PC-3 (cell line): ENCODE measurements around the gene PPP1R3F. TPM values are rescaled to one million over a fixed set of nuclear protein-coding genes. Genes with fewer than 3 reads are reported as not detected.
A peak's percentile ranks its signal among the peaks of the same experiment; 100 is the strongest.

ENCODE experiments used
- ATAC-seq: fragments of 200-7000 bp; cut with Tn5 transposase; 2 replicates; pipeline ENCODE4 v1.9.1; 2020; ENCODE audit warnings: mild to moderate bottlenecking, moderate library complexity
- BruUV-seq: library from RNA; stranded (reverse); fragments of 400-500 nt; replicated peaks from 2 replicates; lab custom pipeline; 2021; lab: Mats Ljungman, UMichigan
- CTCF ChIA-PET: fragments of 300-600 bp; sonication (Branson Sonifier 250); formaldehyde crosslinking; loops from one replicate; lab custom pipeline; 2022; ENCODE audit warnings: antibody characterized with exemption; lab: Charles Lee
- POLR2A ChIA-PET: fragments of 300-600 bp; sonication (Branson Sonifier 250); formaldehyde crosslinking; loops from one replicate; lab custom pipeline; 2022; ENCODE audit warnings: antibody characterized with exemption; ENCODE audit not compliant: unreplicated experiment; lab: Charles Lee
- DNase-seq: peaks from one replicate; pipeline ENCODE4 v3.0.0-alpha.2; 2015
- H2AFZ ChIP-seq: fragments of 300-600 bp; sonication (generic); 2 replicates; pipeline ENCODE4 v1.6.0; 2016; ENCODE audit warnings: antibody characterized with exemption, low read length
- H3F3A ChIP-seq: fragments of 300-600 bp; sonication (generic); one replicate; pipeline ENCODE4 v1.6.0; 2017; ENCODE audit warnings: antibody characterized with exemption, low read length, control low read depth, mild to moderate bottlenecking; ENCODE audit not compliant: unreplicated experiment
- H3K27ac ChIP-seq: fragments of 300-600 bp; sonication (generic); 2 replicates; pipeline ENCODE4 v1.5.1; 2016; ENCODE audit warnings: mild to moderate bottlenecking, low read length
- H3K27me3 ChIP-seq: fragments of 300-600 bp; sonication (generic); 2 replicates; pipeline ENCODE4 v1.6.1; 2016; ENCODE audit warnings: low read length, mixed read lengths
- H3K36me3 ChIP-seq: fragments of 300-600 bp; sonication (generic); 2 replicates; pipeline ENCODE4 v1.6.1; 2016; ENCODE audit warnings: low read depth, mixed run types, low read length, mixed read lengths
- H3K4me1 ChIP-seq: fragments of 300-600 bp; sonication (generic); 2 replicates; pipeline ENCODE4 v1.5.1; 2016; ENCODE audit warnings: low read length; ENCODE audit not compliant: insufficient read depth
- H3K4me2 ChIP-seq: fragments of 300-600 bp; sonication (generic); 2 replicates; pipeline ENCODE4 v1.6.0; 2016; ENCODE audit warnings: low read length
- H3K4me3 ChIP-seq: fragments of 300-600 bp; sonication (generic); 2 replicates; pipeline ENCODE4 v1.5.1; 2016; ENCODE audit warnings: mild to moderate bottlenecking, low read length, mixed read lengths
- H3K79me2 ChIP-seq: fragments of 300-600 bp; sonication (generic); 2 replicates; pipeline ENCODE4 v1.6.1; 2017; ENCODE audit warnings: low read length, mixed read lengths
- H3K9ac ChIP-seq: fragments of 300-600 bp; sonication (generic); 2 replicates; pipeline ENCODE4 v1.6.0; 2016; ENCODE audit warnings: mild to moderate bottlenecking, low read length
- H3K9me2 ChIP-seq: fragments of 300-600 bp; sonication (generic); replicated peaks from 2 replicates; pipeline ENCODE4 v1.6.1; 2016; ENCODE audit warnings: mixed run types, low read length, mixed read lengths
- H3K9me3 ChIP-seq: fragments of 300-600 bp; sonication (generic); 2 replicates; pipeline ENCODE4 v1.6.1; 2016; ENCODE audit warnings: low read length, mixed read lengths
- H4K20me1 ChIP-seq: fragments of 300-600 bp; sonication (generic); 2 replicates; pipeline ENCODE4 v1.6.1; 2016; ENCODE audit warnings: low read length, mixed read lengths
- EZH2 ChIP-seq: fragments of 300-600 bp; sonication (generic); IDR thresholded peaks from one replicate; pipeline ENCODE4 v1.6.1; 2017; ENCODE audit warnings: antibody characterized with exemption, mild to moderate bottlenecking, low read length; ENCODE audit not compliant: unreplicated experiment
- EZH2phosphoT487 ChIP-seq: fragments of 300-600 bp; sonication (generic); IDR thresholded peaks from 2 replicates; pipeline ENCODE4 v1.6.1; 2018; ENCODE audit warnings: mild to moderate bottlenecking, antibody characterized with exemption, low read length, borderline replicate concordance
- intact Hi-C: fragments of 100-400 bp; cut with micrococcal nuclease; formaldehyde crosslinking; loops from 2 replicates; pipeline ENCODE4 v1.9.0; 2023
- total RNA-seq: library from RNA; depleted of rRNA; stranded (reverse); fragments of >200 nt; gene quantifications from 2 replicates; pipeline ENCODE4 v1.2.3, GENCODE V29; 2014
- TF ChIP-seq, protein P1 (sequence below): fragments of 300-600 bp; sonication (generic); conservative IDR thresholded peaks from 2 replicates; pipeline ENCODE4 v1.5.1; 2017; ENCODE audit warnings: antibody characterized with exemption, low read depth, mild to moderate bottlenecking, low read length

Gene PPP1R3F
- total RNA-seq, 1 experiment from 2014 or later = 11.8 TPM

DNA sequence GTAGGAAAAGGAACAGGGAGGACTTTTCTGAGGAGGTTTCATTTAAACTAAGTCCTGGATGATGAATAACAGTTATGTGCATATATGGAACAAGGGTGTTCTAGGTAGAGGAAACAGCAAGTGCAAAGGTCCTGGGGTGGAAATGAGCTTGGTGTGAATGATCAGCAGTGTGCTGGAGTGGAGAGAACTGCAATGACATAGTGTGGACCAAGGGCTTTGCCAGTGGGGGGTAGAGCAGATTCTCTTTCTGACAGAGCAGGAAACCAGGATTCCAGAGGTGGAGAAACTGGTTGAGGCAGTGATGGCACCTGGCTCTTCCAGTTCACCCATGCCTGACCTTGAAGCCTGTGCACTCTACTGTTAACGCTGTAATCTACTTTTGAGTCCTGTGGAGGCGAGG is 1.7 kb downstream of the PPP1R3F start:
- Histone ChIP-seq H3K4me2 (peak overlapping the region; percentile 95), H4K20me1 (no peaks in the 10 kb centered on the region), H3K27ac (no peak overlapping the region)

DNA sequence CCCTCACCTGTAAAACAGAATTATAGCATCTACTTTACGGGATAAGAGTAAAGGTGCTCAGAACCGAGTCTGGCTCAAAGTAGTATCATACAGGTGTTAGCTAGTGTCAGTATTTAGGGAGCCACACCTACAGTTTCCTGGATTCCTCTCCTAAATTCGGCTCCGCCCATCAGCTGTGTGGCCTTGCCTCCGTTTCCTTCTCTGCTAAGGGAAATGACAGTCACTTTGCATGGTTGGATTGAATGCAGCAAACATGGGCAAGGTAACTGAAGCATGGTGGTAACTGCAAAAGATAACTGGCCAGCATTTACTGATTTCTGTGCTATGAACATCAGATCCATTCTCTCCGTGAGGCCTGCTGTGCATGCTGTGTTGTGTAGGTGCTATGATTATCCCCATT is 2.8 kb downstream of the PPP1R3F start:
- no peaks in the 10 kb centered on the region for H3K9me3 ChIP-seq
- peak overlapping the region; percentile 95; the same call in 1 of the 2 replicates for H3K4me2 ChIP-seq
- POLR2A ChIA-PET = no interaction called here
- peaks cover 35% of the 10 kb centered on the region for H3K79me2 ChIP-seq
- TF ChIP-seq EZH2 = no peak
- no peak for TF ChIP-seq EZH2phosphoT487
- TF ChIP-seq, protein P1, sequence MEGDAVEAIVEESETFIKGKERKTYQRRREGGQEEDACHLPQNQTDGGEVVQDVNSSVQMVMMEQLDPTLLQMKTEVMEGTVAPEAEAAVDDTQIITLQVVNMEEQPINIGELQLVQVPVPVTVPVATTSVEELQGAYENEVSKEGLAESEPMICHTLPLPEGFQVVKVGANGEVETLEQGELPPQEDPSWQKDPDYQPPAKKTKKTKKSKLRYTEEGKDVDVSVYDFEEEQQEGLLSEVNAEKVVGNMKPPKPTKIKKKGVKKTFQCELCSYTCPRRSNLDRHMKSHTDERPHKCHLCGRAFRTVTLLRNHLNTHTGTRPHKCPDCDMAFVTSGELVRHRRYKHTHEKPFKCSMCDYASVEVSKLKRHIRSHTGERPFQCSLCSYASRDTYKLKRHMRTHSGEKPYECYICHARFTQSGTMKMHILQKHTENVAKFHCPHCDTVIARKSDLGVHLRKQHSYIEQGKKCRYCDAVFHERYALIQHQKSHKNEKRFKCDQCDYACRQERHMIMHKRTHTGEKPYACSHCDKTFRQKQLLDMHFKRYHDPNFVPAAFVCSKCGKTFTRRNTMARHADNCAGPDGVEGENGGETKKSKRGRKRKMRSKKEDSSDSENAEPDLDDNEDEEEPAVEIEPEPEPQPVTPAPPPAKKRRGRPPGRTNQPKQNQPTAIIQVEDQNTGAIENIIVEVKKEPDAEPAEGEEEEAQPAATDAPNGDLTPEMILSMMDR = no peak
- no peaks in the 10 kb centered on the region for H3K9me2 ChIP-seq
- H3K27ac ChIP-seq = no peak overlapping the region
- no peaks in the 10 kb centered on the region for H3F3A ChIP-seq
- no peak for ATAC-seq
- no peaks in the 10 kb centered on the region for H4K20me1 ChIP-seq
- BruUV-seq = no TSS peak
- H3K27me3 ChIP-seq = no peaks in the 10 kb centered on the region
- CTCF ChIA-PET = no interaction called here
- no peaks in the 10 kb centered on the region for H3K36me3 ChIP-seq
- H3K4me1 ChIP-seq = peaks cover 30% of the 10 kb centered on the region
- H3K9ac ChIP-seq = no peak overlapping the region
- intact Hi-C loops = no loop called here
- no peak overlapping the region for H2AFZ ChIP-seq
- DNase-seq = no peak
- H3K4me3 ChIP-seq = no peak overlapping the region

More for the DNA sequence above, 1.7 kb downstream of the PPP1R3F start:
- TF ChIP-seq EZH2 = no peak
- TF ChIP-seq EZH2phosphoT487 = no peak
- TF ChIP-seq, protein P1 = no peak
- H3K9me2 ChIP-seq = no peaks in the 10 kb centered on the region
- no peaks in the 10 kb centered on the region for H3K27me3 ChIP-seq
- BruUV-seq = TSS peak; percentile 49
- no peaks in the 10 kb centered on the region for H3K9me3 ChIP-seq
- peaks cover 35% of the 10 kb centered on the region for H3K79me2 ChIP-seq
- POLR2A ChIA-PET = no interaction called here
- no peaks in the 10 kb centered on the region for H3K36me3 ChIP-seq
- intact Hi-C loops = no loop called here
- CTCF ChIA-PET = no interaction called here
- H3F3A ChIP-seq = no peaks in the 10 kb centered on the region
- peak overlapping the region; percentile 93; the same call in 1 of the 2 replicates for H3K9ac ChIP-seq
- no peak overlapping the region for H2AFZ ChIP-seq
- peak overlapping the region; percentile 70 for H3K4me3 ChIP-seq
- DNase-seq (peak; percentile 46), ATAC-seq (no peak)
- H3K4me1 ChIP-seq = peaks cover 30% of the 10 kb centered on the region

DNA sequence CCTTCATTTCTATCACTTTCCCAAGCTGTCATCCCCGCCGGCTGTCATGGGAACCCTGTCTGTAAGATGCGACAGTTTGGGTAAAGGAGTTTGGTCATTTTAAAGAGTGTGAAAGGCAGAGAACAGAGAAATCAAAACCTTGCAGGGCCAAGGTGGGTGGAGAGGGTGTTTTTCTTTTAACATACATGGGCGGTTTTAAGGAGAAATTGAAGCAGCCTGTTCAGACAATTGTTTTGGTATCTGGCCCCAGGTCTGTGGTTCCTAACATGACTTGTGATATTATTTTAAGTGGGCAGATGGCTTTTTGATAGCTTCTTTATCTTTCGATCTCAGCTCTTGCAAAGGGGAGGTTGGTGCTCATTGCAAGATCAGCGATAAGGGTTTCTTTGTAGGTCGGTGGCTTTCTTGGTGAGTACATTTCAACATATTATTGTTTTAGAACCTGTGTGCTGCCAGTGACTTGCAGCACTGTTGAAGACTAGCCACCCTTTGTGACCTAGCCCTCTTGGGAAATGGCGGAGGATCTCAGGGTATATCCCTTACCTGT is 3.7 kb downstream of the PPP1R3F start:
- Histone ChIP-seq H3K27ac (no peak overlapping the region), H3K79me2 (peaks cover 35% of the 10 kb centered on the region), H3K9me3 (no peaks in the 10 kb centered on the region), H3K9ac (no peak overlapping the region), H3K4me1 (peaks cover 27% of the 10 kb centered on the region), H2AFZ (no peak overlapping the region), H3F3A (no peaks in the 10 kb centered on the region), H3K36me3 (no peaks in the 10 kb centered on the region), H3K4me3 (no peak overlapping the region), H4K20me1 (no peaks in the 10 kb centered on the region), H3K9me2 (no peaks in the 10 kb centered on the region), H3K4me2 (no peak overlapping the region), H3K27me3 (no peaks in the 10 kb centered on the region)
- ChIA-PET POLR2A (no interaction called here), CTCF (no interaction called here)
- no TSS peak for BruUV-seq
- TF ChIP-seq, protein P1 = no peak
- TF ChIP-seq EZH2phosphoT487 (no peak), EZH2 (no peak)
- DNase-seq (no peak), ATAC-seq (no peak)
- intact Hi-C loops = no loop called here
